Measurements from ENCODE around the gene RPL13.
"Not testable (repeated sequence)": the region's sequence is repeated elsewhere in the genome, so short reads cannot be mapped to it uniquely, and the experiment has no call there.

The RPL13 gene

GRCh38 chr16:89581045-89581695, 20.7 kb downstream of the RPL13 start:
- DNase-seq, result no peak

GRCh38 chr16:89581861-89582563, 21.5 kb downstream of the RPL13 start:
- no peak for DNase-seq

DNA sequence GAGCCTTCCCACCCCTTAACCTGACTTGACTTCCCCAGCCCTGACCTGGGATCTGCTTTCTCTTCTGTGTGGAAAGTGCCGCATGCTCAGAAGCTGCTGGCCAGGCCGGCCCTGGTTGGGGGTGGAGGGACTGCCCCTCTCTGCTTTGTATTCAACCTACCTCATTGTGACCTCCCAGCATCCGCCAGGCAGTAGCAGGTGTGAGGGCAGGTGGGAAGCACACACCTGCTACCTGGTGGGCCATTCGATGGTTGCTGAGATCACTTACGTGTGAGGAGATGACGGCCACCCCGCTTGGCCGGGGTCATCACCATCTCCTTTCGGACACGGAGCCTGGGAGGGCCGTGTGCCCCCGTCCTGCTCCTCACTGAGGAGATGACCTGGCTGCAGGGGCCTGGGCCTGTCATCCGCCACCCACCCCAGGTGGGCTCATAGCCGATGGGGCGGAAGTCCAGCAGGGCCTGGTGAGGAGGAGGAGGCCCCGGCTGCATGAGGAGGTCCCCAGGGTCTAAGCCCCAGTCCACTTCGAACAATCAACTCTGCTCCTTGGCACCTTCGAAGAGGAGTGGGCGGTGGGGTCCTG, 22.2 kb downstream of the RPL13 start:
- DNase-seq, result no peak

DNA sequence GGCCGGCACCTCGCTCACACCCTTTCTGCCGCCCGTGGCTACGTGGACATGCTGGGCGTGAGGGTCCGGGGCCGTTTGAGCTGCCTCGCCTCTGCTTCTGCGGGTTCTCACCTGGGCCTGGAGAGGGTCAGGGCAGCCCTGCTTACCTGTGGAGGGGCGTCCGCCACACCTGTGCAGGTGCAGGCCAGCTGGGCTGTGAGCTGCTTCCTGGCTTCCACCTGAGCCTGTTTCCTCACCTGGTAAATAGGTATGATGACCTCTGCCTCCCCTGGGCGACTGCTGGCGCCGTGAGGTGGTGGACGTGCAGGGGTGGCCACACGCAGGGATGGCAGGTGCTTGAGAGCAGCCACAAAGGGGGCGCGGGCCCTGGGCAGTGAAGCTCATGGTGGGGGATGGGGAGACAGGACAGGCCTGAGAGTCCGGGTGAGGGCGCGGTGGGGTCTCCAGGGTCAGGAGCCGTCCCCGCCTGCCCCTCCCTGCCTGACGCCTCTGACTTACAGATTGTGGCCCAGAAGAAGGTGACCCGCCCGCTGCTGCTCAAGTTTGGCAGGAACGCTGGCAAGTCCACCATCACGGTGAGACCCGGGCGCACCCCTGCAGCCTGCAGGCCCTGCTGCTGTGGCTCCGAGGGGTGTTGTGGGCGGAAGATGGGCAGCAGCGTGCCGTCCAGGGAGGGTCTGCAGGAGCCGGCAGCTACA, 22.9 kb downstream of the RPL13 start:
- no peak for DNase-seq

DNA sequence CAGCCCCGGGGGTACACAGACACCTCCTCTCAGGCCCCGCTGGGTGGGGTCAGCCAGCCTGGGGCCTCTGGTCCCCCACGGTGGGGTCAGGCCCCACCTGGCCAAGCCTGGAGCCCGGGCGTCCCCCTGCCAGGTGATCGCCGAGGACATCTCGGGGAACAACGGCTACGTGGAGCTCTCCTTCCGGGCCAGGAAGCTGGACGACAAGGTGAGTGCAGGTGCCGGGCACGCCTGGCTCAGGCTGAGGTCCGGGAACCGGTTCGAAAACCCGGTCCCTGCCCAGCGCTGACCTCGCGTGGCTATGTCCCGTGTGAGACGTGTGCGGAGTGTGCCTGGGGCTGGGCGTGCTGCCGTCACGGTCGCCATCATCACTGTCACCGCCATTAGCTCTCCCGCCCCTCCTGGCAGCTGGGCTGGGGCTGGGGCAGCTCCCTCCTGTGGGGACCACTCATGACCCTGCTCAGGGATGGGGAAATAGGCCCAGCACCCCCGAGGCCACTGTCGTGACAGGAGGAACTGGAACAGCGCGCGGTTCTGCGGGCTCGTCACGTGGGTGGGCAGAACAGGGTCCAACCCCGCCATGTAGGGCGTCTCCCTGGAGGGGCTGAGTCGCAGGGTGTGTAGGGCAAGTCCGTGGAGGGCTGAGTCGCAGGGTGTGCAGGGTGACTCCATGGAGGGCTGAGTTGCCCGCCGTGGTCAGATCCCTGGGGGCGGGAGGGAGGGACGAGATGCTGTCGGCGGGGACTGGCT, 23.6 kb downstream of the RPL13 start:
- no peak for DNase-seq

DNA sequence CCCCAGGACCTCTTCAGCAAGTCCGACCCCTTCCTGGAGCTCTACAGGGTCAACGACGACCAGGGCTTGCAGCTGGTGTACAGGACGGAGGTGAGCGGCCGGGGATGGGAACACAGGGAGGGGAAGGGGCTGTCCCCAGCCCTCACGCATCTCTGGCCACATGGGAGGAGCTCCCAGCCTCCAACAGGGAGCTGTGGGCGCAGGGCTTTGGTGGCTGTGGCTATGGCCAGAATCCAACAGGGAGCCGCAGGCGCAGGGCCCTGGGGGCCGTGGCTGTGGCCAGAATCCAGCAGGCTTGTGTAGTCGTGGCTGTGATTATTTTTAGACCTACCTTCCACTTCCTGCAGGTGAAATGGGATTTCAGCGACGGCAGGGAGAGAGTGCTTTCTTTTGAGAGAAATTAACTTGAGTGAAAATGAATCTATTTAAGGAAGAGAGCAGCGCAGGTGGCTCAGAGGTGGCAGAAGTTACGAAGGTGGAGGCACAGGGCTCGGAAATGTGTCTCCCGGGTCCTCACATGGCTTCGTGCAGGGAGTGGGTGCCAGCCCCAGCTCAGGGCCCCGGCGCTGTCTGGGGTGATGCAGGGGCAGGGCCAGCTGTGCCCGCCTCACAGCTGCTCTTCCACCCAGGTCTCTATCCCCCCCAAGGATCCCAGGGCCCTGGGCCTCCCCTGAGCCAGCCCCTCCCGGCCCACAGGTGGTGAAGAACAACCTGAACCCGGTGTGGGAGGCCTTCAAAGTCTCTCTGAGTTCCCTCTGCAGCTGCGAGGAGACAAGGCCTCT, 24.5 kb downstream of the RPL13 start:
- DNase-seq, result no peak

GRCh38 chr16:89586218-89586617, 25.7 kb downstream of the RPL13 start:
- DNase-seq, result no peak

DNA sequence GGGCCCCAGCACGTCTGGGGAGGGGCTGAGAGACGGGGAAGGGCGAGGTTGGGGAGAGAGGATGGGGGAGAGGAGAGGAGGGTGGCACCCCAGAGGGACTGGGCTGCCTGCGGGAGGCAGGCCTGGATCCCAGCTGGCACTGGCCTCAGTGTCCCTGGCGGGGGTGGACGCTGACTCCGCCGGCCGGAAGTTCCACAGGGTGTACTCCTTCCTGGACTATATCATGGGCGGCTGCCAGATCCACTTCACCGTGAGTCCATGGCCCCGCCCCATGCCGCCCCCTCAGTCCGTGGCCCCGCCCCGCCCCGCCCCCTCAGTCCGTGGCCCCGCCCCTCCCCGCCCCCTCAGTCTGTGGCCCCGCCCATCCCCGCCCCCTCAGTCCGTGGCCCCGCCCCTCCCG, 26.4 kb downstream of the RPL13 start:
- no peak for DNase-seq

DNA sequence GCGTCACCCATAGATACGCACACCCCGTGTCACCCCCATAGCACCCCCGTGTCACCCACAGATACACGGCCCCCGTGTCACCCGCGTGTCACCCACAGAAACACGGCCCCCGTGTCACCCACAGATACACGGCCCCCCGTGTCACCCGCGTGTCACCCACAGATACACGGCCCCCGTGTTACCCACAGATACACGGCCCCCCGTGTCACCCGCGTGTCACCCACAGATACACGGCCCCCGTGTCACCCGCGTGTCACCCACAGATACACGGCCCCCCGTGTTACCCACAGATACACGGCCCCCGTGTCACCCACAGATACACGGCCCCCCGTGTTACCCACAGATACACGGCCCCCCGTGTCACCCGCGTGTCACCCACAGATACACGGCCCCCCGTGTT, 27.2 kb downstream of the RPL13 start:
- DNase-seq, result not testable (repeated sequence)

DNA sequence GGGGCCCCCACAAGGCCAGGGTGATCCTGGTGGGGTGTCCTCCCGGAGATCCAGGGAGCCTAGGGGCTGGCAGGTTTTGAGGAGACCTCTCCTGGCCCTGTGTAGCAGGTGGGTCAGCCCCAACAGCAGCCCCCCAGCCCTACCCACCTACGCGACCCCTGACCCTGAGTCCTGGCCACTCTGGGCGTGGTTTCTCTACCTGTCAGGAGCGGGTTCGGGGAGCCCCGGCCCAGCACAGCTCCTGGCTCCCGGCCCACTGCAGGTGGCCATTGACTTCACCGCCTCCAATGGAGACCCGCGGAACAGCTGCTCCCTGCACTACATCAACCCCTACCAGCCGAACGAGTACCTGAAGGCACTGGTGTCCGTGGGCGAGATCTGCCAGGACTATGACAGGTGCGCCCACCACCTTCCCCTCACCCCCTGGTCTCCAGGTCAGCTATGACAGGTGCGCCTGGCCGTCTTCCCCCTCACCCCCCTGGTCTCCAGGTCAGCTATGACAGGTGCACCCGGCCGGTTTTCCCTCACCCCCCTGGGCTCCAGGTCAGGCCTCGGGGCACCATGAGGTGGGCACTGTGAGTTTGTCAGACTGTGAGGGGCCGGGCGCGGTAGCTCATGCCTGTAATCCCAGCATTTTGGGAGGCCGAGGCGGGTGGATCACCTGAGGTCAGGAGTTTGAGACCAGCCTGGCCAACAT, 28.1 kb downstream of the RPL13 start:
- DNase-seq, result no peak

DNA sequence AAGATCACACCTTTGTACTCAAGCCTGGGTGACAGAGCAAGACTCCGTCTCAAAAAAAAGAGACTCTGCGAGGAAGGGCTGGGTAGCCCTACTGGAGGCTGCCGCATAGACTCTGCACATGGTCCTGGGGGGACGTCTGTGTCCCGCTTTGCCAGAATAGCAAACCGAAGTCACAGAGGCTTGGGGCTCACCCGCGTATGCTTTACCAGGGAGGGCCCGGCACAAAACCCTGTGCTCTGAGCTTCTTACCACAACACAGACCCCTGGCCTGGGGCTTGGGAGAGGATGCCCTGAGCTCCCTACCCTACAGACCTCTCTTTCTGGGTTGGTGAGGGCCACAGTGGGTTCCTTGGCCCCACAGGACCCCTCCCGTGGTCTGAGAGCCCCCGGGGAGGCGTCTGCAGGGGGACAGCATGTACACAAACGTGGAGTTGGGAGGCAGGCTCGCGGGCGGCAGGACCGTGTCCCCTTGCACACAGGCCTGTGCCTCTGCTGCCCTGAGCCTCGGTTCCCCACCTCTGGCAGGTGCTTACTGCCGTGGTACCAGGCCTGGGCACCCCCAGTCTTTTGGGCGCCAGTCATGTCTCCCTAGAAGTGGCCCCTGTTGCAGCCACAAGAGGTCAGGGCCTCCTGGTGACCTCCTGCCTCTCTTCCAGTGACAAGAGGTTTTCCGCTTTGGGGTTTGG, 28.9 kb downstream of the RPL13 start:
- DNase-seq, result no peak

DNA sequence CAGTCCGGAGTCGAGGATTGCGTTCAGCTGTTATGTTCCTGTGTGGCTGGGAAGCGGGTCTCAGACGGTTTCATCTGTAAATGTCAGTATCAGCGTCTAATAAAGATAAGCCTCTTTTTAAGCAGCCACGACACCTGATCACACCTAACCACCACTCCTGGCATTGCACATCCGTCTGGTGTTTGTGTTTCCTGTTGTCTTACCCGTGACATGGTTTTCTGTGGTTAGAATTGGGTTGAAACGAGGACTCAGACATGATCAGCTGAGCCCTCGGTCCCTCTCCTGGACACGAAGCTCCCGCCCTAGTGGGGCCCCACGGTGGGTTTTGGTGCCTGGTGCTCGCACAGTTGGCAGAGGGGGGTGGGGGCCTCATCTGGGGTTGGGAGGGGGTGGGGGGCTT, 33.4 kb downstream of the RPL13 start:
- DNase-seq, result no peak

GRCh38 chr16:89595330-89596060, 35.0 kb downstream of the RPL13 start:
- no peak for DNase-seq

- DNase-seq, result no peak
Observed at GRCh38 chr16:89596061-89596689, 35.7 kb downstream of the RPL13 start.

- no peak for DNase-seq
Observed at GRCh38 chr16:89596957-89597649, 36.6 kb downstream of the RPL13 start.

GRCh38 chr16:89598199-89598598, 37.7 kb downstream of the RPL13 start:
- DNase-seq, result no peak

DNA sequence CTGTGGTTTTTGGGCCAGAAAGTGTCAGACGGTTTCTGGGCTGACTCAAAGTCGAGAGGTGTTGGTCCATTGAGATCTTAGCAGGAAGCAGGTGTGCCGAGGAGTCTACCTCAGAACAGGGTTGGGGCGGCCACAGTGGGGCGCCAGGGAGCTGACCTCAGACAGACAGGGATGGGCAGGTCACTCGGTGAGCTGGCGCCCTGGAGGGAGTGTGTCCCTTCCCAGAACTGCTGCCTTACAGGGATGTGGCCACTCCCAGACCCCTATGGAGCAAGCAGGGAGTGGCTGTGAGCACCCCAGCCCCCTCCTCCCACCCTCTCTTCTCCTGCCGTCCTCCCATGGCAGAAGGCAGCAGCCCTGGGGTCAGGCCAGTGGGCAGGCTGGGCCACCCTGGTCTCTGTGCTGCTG, 39.0 kb downstream of the RPL13 start:
- DNase-seq, result no peak

DNA sequence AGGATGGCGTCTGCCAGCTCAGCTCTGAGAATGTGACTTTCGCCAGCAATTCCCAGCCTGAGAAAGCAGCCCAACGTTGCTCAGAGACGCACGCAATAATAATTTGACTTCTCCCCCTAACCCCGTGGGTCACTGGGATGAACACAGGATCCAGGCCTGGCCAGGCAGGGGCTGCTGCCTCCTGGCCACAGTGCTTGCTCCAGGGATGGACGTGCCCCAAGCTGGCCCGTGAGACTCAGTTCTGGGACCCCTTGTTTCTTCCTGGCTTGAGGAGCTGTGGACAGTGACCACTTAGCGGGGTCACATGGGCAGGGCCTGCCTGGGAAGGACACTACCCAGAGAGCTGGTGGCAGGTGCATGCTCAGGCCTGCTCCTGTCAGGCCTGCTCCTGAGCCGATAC, 39.4 kb downstream of the RPL13 start:
- no peak for DNase-seq

GRCh38 chr16:89600427-89600826, 39.9 kb downstream of the RPL13 start:
- no peak for DNase-seq

All from KG1 (cell line).